ENCODE measurements around the gene FAH. TPM values are rescaled to one million over a fixed set of nuclear protein-coding genes. Genes with fewer than 3 reads are reported as not detected.

FAH gene
- total RNA-seq, 2 experiments from 2014 or later: 58.9 to 61.0 TPM

GRCh38 chr15:80167936-80168335 lies 15.1 kb downstream of the FAH start:
- Mint-ChIP-seq H3K9me3 (no peaks in the 10 kb centered on the region), H3K36me3 (ENCODE audit: low read depth) (peaks cover 24% of the 10 kb centered on the region), H3K27ac (no peak overlapping the region), H3K4me3 (no peak overlapping the region), H3K27me3 (no peaks in the 10 kb centered on the region), H3K4me1 (ENCODE audit: low read depth) (no peaks in the 10 kb centered on the region)
- POLR2A ChIA-PET: no interaction called here
- intact Hi-C loops (cut with micrococcal nuclease): no loop called here
- DNase-seq: no peak
- CTCF ChIA-PET: no interaction called here
- TF ChIP-seq CTCF (IDR thresholded peaks at IDR 0.05): no peak
- no peak for ATAC-seq

GRCh38 chr15:80168421-80168820 lies 15.6 kb downstream of the FAH start:
- Mint-ChIP-seq H3K4me1 (ENCODE audit: low read depth) (no peaks in the 10 kb centered on the region), H3K36me3 (ENCODE audit: low read depth) (peaks cover 21% of the 10 kb centered on the region), H3K27ac (no peak overlapping the region), H3K4me3 (no peak overlapping the region), H3K27me3 (no peaks in the 10 kb centered on the region), H3K9me3 (no peaks in the 10 kb centered on the region)
- POLR2A ChIA-PET: interaction anchor here (0.6 kb wide), 1 partner anchor 15 kb away, joined by 3 read pairs; no protein-coding TSS in a partner anchor
- no peak for TF ChIP-seq CTCF (IDR thresholded peaks at IDR 0.05)
- DNase-seq (no peak), ATAC-seq (no peak)
- CTCF ChIA-PET: no interaction called here
- intact Hi-C loops (cut with micrococcal nuclease): no loop called here

- no peak for DNase-seq
- TF ChIP-seq CTCF (IDR thresholded peaks at IDR 0.05): no peak
- no peak overlapping the region for H3K27ac Mint-ChIP-seq
- ATAC-seq: no peak
- H3K36me3 Mint-ChIP-seq (ENCODE audit: low read depth): peaks cover 17% of the 10 kb centered on the region
- intact Hi-C loops (cut with micrococcal nuclease): no loop called here
- ChIA-PET CTCF (no interaction called here), POLR2A (interaction anchor here (0.7 kb wide), 1 partner anchor 183 kb away, joined by 3 read pairs; no protein-coding TSS in a partner anchor)
- H3K9me3 Mint-ChIP-seq: no peaks in the 10 kb centered on the region
- no peaks in the 10 kb centered on the region for H3K27me3 Mint-ChIP-seq
- H3K4me3 Mint-ChIP-seq: no peak overlapping the region
- H3K4me1 Mint-ChIP-seq (ENCODE audit: low read depth): no peaks in the 10 kb centered on the region
These were observed 17.1 kb downstream of the FAH start for GRCh38 chr15:80169768-80170357.

GRCh38 chr15:80170596-80170995 lies 17.8 kb downstream of the FAH start:
- Mint-ChIP-seq H3K4me1 (ENCODE audit: low read depth) (no peaks in the 10 kb centered on the region), H3K4me3 (no peak overlapping the region), H3K27me3 (no peaks in the 10 kb centered on the region), H3K9me3 (no peaks in the 10 kb centered on the region), H3K36me3 (ENCODE audit: low read depth) (peaks cover 17% of the 10 kb centered on the region), H3K27ac (no peak overlapping the region)
- ChIA-PET CTCF (no interaction called here), POLR2A (interaction anchor here (0.7 kb wide), 1 partner anchor 184 kb away, joined by 3 read pairs; no protein-coding TSS in a partner anchor)
- DNase-seq: no peak
- intact Hi-C loops (cut with micrococcal nuclease): no loop called here
- no peak for ATAC-seq
- no peak for TF ChIP-seq CTCF (IDR thresholded peaks at IDR 0.05)

- TF ChIP-seq CTCF (IDR thresholded peaks at IDR 0.05): no peak
- no peak for ATAC-seq
- no peaks in the 10 kb centered on the region for H3K27me3 Mint-ChIP-seq
- H3K4me3 Mint-ChIP-seq: no peak overlapping the region
- intact Hi-C loops (cut with micrococcal nuclease): no loop called here
- ChIA-PET POLR2A (no interaction called here), CTCF (interaction anchor here (1.7 to 2.6 kb wide), 6 partner anchors 8 to 318 kb away, joined by 4 to 16 read pairs (median 7); no protein-coding TSS in a partner anchor)
- no peaks in the 10 kb centered on the region for H3K9me3 Mint-ChIP-seq
- H3K36me3 Mint-ChIP-seq (ENCODE audit: low read depth): peaks cover 19% of the 10 kb centered on the region
- no peaks in the 10 kb centered on the region for H3K4me1 Mint-ChIP-seq (ENCODE audit: low read depth)
- DNase-seq: no peak
- no peak overlapping the region for H3K27ac Mint-ChIP-seq
These were observed 19.0 kb downstream of the FAH start for GRCh38 chr15:80171787-80172186.
